Measurements from ENCODE around the gene NUP62. TPM values are rescaled to one million over a fixed set of nuclear protein-coding genes. Genes with fewer than 3 reads are reported as not detected.
A peak's percentile ranks its signal among the peaks of the same experiment; 100 is the strongest.

The NUP62 gene
- total RNA-seq, 1 experiment from 2014 or later: 37.9 TPM

DNA sequence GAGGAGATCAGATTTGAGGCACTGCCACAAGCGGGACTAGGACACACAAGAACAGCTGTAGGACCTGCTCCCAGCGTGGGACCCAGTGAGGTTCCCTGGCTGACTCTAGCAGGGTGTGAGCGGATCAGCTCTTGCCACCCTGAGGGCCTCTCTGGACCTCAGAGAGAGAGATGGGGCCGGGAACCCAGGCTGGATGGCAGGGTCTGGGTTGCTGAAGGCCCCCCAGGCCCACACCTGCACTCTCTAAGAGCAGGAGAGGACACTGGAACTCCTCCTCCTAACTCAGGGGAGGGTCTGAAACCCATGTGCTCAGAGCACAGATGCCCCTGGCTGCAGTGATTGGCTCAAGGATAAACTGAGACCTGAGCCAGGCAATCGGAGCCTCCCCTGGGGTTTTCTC is 19.1 kb downstream of the NUP62 start:
- no peak overlapping the region for H3K4me2 ChIP-seq (ENCODE audit: low read depth, low read length, poor library complexity, severe bottlenecking)
- no peaks in the 10 kb centered on the region for H3K27me3 ChIP-seq (ENCODE audit: low read length)
- H3K4me1 ChIP-seq (ENCODE audit: low read length): peaks cover 3% of the 10 kb centered on the region; the same call in 1 of the 2 replicates
- peaks cover 3% of the 10 kb centered on the region for H3K79me2 ChIP-seq (ENCODE audit: low read length)
- H3K9me2 ChIP-seq (replicated peaks; ENCODE audit: insufficient read depth, low read length): no peaks in the 10 kb centered on the region
- H3K36me3 ChIP-seq (ENCODE audit: insufficient read depth, low read length): peaks cover 54% of the 10 kb centered on the region
- no peak overlapping the region for H2AFZ ChIP-seq (ENCODE audit: low read length)
- peaks cover 62% of the 10 kb centered on the region for H4K20me1 ChIP-seq (ENCODE audit: insufficient read depth, low read depth, low read length)
- no peak overlapping the region for H3K27ac ChIP-seq (ENCODE audit: low read length)
- no peak overlapping the region for H3K4me3 ChIP-seq (ENCODE audit: low read length)
- no peak overlapping the region for H3K9ac ChIP-seq (ENCODE audit: low read length)
- DNase-seq: no peak
- H3K9me3 ChIP-seq (ENCODE audit: low read length): no peaks in the 10 kb centered on the region

DNA sequence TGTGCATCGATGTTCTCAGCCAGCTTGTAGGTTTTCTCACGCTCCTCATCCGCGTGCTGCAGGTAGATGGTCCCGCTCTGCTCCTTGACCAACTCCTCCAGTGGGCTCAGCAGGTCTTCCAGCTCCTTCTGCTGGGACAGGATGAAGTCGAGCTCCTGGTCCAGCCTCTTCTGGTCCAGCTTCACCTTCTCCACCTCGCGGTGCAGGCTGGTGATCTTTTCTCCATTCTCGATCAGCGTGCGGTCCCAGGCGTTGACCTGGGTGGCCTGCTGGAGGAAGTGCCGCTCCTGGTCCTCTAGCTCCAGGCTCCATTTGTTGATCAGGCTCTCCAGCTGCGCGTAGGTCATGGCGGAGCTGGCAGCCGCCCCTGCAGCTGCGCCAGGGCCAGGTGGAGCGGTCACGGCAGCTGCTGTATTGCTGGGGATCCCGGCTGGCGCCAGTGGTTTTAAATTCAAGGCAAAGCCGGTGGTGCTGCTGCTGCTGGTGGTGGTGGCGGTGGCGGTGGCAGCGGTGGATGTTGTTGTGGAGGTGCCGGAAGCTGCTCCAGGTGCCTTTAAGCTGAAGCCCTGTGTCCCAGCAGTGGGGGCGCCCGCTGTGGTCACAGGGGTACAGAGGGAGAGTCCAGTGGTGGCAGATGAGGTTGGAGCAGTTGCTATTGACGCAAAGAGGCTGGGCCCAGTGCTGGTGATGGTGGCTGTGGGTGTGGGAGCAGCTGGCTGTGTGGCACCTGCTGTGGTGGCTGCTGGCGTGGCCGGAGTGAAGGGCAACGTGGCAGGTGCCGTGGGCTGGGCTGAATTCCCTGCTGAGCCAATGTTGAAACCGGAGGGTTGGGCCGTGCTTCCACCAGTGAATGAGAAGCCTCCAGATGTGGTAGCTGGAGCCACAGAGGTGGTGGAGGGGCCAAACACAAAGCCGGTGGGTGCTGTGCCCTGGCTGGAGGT is 20.6 kb downstream of the NUP62 start:
- Histone ChIP-seq H2AFZ (ENCODE audit: low read length) (no peak overlapping the region), H4K20me1 (ENCODE audit: insufficient read depth, low read depth, low read length) (peaks cover 51% of the 10 kb centered on the region), H3K9me3 (ENCODE audit: low read length) (no peaks in the 10 kb centered on the region), H3K4me1 (ENCODE audit: low read length) (peaks cover 3% of the 10 kb centered on the region; the same call in 1 of the 2 replicates), H3K4me2 (ENCODE audit: low read depth, low read length, poor library complexity, severe bottlenecking) (no peak overlapping the region), H3K4me3 (ENCODE audit: low read length) (no peak overlapping the region), H3K27ac (ENCODE audit: low read length) (no peak overlapping the region), H3K79me2 (ENCODE audit: low read length) (no peaks in the 10 kb centered on the region), H3K27me3 (ENCODE audit: low read length) (no peaks in the 10 kb centered on the region), H3K9ac (ENCODE audit: low read length) (no peak overlapping the region), H3K9me2 (replicated peaks; ENCODE audit: insufficient read depth, low read length) (no peaks in the 10 kb centered on the region), H3K36me3 (ENCODE audit: insufficient read depth, low read length) (peaks cover 43% of the 10 kb centered on the region)
- DNase-seq: no peak

DNA sequence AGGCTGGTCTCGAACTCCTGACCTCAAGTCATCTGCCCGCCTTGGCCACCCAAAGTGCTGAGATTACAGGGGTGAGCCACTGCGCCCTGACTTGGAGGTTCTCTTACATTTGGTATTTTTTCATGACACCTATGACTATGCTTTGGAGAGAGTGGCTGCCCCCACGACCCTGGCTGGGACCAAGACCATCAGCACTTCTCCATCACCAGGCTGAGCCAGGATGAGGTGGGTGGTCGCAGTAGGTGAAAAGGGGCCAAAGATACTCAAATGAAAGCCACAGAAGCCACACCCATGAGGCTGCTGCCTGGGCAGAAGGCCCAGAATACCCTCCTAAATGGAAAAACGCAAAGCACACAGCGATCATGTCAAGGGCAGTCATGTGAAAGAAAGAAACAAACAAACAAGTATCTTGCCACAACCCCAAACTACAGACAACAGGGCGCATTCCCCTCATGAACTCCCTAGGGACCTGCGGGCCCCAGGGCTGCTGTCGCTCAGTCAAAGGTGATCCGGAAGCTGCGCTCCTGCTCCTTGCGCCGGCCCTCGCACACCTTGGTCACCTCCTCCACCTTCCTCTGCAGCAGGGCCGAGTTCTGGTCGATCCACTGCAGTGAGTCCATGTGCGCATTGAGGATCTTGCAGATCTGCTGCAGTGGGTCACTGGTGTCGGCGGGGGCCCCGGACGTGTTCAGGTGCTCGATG is 21.4 kb downstream of the NUP62 start:
- Histone ChIP-seq H3K9ac (ENCODE audit: low read length) (no peak overlapping the region), H3K79me2 (ENCODE audit: low read length) (no peaks in the 10 kb centered on the region), H3K4me3 (ENCODE audit: low read length) (no peak overlapping the region), H2AFZ (ENCODE audit: low read length) (no peak overlapping the region), H3K27me3 (ENCODE audit: low read length) (no peaks in the 10 kb centered on the region), H3K36me3 (ENCODE audit: insufficient read depth, low read length) (peaks cover 37% of the 10 kb centered on the region), H3K9me2 (replicated peaks; ENCODE audit: insufficient read depth, low read length) (no peaks in the 10 kb centered on the region), H4K20me1 (ENCODE audit: insufficient read depth, low read depth, low read length) (peaks cover 46% of the 10 kb centered on the region), H3K27ac (ENCODE audit: low read length) (no peak overlapping the region), H3K4me1 (ENCODE audit: low read length) (peaks cover 8% of the 10 kb centered on the region), H3K9me3 (ENCODE audit: low read length) (no peaks in the 10 kb centered on the region), H3K4me2 (ENCODE audit: low read depth, low read length, poor library complexity, severe bottlenecking) (no peak overlapping the region)
- DNase-seq: no peak

DNA sequence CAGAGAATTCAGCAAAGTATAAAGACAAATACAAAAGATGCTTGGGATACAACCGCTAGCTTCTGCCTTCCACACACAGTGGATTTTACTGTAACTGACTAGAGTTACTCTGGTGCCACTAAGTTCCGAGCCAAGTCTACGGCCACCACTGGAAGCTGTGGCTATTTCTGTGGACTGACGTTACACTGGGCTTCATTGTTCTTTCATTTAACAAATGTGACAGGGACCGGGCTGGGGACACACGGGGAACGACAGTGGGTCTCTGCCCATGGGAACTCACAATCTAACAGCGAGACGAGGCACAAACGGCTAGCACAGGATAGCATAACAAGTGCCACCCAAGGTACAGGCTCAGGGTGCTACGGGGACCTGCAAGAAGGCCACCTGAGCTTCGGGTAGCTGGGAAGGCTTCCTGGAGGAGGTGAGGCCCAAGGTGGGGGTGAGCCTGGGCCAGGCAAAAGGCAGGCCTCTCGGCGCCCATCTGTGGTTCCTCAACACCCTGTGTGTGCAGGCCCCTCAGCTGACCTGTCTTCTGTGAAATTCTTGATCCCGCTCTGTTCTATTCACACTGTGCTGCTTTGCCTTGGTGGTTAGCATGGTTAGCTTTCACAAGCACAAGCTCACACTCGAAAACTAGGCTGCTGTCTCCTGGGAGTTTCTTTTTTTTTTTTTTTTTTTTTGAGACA is 22.3 kb downstream of the NUP62 start:
- Histone ChIP-seq H3K36me3 (ENCODE audit: insufficient read depth, low read length) (peaks cover 30% of the 10 kb centered on the region), H3K4me3 (ENCODE audit: low read length) (no peak overlapping the region), H3K27me3 (ENCODE audit: low read length) (no peaks in the 10 kb centered on the region), H3K9ac (ENCODE audit: low read length) (no peak overlapping the region), H3K79me2 (ENCODE audit: low read length) (no peaks in the 10 kb centered on the region), H4K20me1 (ENCODE audit: insufficient read depth, low read depth, low read length) (peaks cover 40% of the 10 kb centered on the region), H3K9me2 (replicated peaks; ENCODE audit: insufficient read depth, low read length) (no peaks in the 10 kb centered on the region), H3K9me3 (ENCODE audit: low read length) (no peaks in the 10 kb centered on the region), H2AFZ (ENCODE audit: low read length) (no peak overlapping the region), H3K4me2 (ENCODE audit: low read depth, low read length, poor library complexity, severe bottlenecking) (no peak overlapping the region), H3K27ac (ENCODE audit: low read length) (no peak overlapping the region), H3K4me1 (ENCODE audit: low read length) (peaks cover 8% of the 10 kb centered on the region)
- no peak for DNase-seq

DNA sequence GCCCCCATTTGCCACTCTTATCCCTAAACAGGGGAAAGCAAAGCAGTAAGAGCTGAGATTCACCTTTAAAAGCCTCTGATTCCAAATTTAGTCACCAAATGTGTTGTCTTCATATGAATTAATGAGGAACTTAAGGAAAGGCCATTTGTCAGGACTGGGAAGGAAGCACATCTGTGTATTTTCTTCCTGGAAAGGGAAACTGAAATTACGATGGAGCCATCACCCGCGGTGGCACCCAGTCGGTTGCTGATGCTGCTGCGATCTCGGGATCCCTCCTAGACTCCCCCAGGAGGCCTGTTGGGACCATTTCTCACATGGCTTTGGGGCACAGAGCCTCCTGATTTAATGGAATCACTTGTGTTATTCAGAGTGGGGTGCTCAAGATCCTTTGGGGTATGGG is 25.2 kb downstream of the NUP62 start:
- Histone ChIP-seq H3K9ac (ENCODE audit: low read length) (no peak overlapping the region), H3K4me2 (ENCODE audit: low read depth, low read length, poor library complexity, severe bottlenecking) (no peak overlapping the region), H4K20me1 (ENCODE audit: insufficient read depth, low read depth, low read length) (peaks cover 23% of the 10 kb centered on the region), H3K79me2 (ENCODE audit: low read length) (no peaks in the 10 kb centered on the region), H3K4me3 (ENCODE audit: low read length) (no peak overlapping the region), H3K27me3 (ENCODE audit: low read length) (no peaks in the 10 kb centered on the region), H3K27ac (ENCODE audit: low read length) (no peak overlapping the region), H3K36me3 (ENCODE audit: insufficient read depth, low read length) (peaks cover 15% of the 10 kb centered on the region), H3K9me2 (replicated peaks; ENCODE audit: insufficient read depth, low read length) (no peaks in the 10 kb centered on the region), H3K9me3 (ENCODE audit: low read length) (no peaks in the 10 kb centered on the region), H2AFZ (ENCODE audit: low read length) (no peak overlapping the region), H3K4me1 (ENCODE audit: low read length) (peaks cover 8% of the 10 kb centered on the region)
- DNase-seq: no peak

DNA sequence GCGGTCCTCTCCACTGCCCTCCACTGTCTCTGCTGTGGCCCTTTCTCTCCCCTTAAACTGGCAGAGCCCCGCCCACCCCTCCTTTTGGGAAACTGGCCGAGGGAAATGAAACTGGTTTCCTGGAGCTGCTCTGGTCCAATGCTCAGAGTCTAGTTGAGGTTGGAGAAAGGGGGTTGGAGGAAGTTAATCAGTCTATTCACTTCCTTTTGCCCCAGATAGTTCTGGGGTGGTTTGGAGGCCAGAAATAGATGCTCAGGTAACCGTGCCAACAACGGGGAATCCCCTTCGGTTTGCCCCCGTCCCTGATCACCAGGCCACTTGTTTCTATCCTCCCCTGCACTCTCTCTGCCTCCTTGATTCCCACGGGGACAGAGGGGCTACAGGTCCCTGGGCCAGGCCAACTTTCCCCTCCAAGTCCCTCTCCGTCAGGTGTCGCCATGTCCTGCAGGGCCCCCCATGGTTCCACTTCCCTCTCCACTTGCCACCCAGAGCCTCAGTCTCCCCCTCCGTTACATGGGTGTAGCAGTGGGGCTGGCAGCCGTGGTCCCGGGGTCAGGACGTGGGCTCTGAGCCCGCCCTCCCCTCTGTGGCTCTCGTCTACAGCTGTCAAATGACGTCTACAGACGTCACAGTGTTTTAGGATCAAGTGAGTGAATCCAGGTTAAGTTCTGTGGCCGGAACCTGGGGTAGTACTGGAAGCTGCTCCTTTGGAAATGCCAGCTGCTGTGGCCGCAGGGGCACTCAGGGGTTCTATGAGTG is 32.3 kb downstream of the NUP62 start, which contains the start of gene IL4I1:
Gene IL4I1 (minus strand): TSS at position 25 of the 759 bp plus-strand sequence. CDS start 727 bp downstream, outside the sequence.
- Histone ChIP-seq H3K4me1 (ENCODE audit: low read length) (peaks cover 11% of the 10 kb centered on the region), H2AFZ (ENCODE audit: low read length) (no peak within 1 kb of the TSS), H3K27ac (ENCODE audit: low read length) (no peak within 1 kb of the TSS), H3K9me3 (ENCODE audit: low read length) (no peaks in the 10 kb centered on the region), H3K4me3 (ENCODE audit: low read length) (no peak within 1 kb of the TSS), H3K4me2 (ENCODE audit: low read depth, low read length, poor library complexity, severe bottlenecking) (peak within 1 kb of the TSS; percentile 19), H3K9ac (ENCODE audit: low read length) (no peak within 1 kb of the TSS), H3K9me2 (replicated peaks; ENCODE audit: insufficient read depth, low read length) (no peaks in the 10 kb centered on the region), H4K20me1 (ENCODE audit: insufficient read depth, low read depth, low read length) (0 out of 2 replicates have a peak, but pooled peaks cover 10% of the 10 kb centered on the region), H3K36me3 (ENCODE audit: insufficient read depth, low read length) (no peaks in the 10 kb centered on the region), H3K27me3 (ENCODE audit: low read length) (peaks cover 3% of the 10 kb centered on the region; the same call in 1 of the 2 replicates), H3K79me2 (ENCODE audit: low read length) (no peaks in the 10 kb centered on the region)
- DNase-seq: no peak

DNA sequence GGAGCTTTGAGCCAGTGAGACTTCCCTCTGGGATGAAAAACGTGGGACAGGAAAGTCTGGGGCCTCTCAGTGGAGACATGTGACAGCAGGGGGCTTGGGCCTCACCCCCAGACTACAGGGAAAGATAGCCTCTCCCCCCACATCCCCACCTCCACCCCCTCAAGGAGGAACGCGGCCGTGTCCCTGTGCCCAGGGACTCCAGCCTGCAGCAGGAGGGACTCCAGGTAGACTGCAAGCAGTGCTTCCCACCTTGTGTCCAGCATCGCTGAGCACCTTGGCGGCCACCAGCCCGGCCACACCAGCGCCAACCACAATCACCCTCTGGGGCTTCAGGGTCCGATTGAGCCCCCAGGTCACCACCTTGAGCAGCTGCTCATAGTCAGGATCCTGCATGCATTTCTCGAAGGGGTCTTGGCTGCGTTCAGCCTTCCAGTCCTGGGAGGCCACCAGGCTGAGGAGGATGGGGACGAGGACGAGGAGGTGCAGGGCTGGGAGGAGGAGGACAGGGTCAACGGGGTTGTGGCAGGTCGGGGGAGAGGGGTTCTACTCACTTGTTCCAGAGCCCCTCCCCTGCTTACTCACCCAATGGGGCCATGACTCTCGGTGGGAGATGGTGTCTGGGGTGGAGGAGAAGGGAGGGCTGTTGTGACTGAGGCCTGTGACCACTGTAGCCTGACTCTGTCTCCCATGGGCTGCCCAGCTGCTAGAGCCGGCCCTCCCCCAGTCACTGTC is 33.6 kb downstream of the NUP62 start:
- Histone ChIP-seq H3K4me1 (ENCODE audit: low read length) (peaks cover 16% of the 10 kb centered on the region), H3K9me2 (replicated peaks; ENCODE audit: insufficient read depth, low read length) (no peaks in the 10 kb centered on the region), H3K4me3 (ENCODE audit: low read length) (no peak overlapping the region), H3K9me3 (ENCODE audit: low read length) (no peaks in the 10 kb centered on the region), H3K4me2 (ENCODE audit: low read depth, low read length, poor library complexity, severe bottlenecking) (no peak overlapping the region), H3K27me3 (ENCODE audit: low read length) (peaks cover 3% of the 10 kb centered on the region; the same call in 1 of the 2 replicates), H3K9ac (ENCODE audit: low read length) (no peak overlapping the region), H4K20me1 (ENCODE audit: insufficient read depth, low read depth, low read length) (0 out of 2 replicates have a peak, but pooled peaks cover 10% of the 10 kb centered on the region), H3K36me3 (ENCODE audit: insufficient read depth, low read length) (no peaks in the 10 kb centered on the region), H2AFZ (ENCODE audit: low read length) (no peak overlapping the region), H3K27ac (ENCODE audit: low read length) (no peak overlapping the region), H3K79me2 (ENCODE audit: low read length) (no peaks in the 10 kb centered on the region)
- DNase-seq: no peak

Measured in Karpas-422 (cell line).